HG03108 (cell line): ENCODE data around the gene TNN.
"Not testable (repeated sequence)": the region's sequence is repeated elsewhere in the genome, so short reads cannot be mapped to it uniquely, and the experiment has no call there.

ENCODE experiments used
- ATAC-seq: cut with Tn5 transposase; IDR thresholded peaks from one replicate; pipeline ENCODE4 v1.9.1; 2021; ENCODE audit warnings: moderate library complexity; ENCODE audit not compliant: unreplicated experiment

TNN gene, protein sequence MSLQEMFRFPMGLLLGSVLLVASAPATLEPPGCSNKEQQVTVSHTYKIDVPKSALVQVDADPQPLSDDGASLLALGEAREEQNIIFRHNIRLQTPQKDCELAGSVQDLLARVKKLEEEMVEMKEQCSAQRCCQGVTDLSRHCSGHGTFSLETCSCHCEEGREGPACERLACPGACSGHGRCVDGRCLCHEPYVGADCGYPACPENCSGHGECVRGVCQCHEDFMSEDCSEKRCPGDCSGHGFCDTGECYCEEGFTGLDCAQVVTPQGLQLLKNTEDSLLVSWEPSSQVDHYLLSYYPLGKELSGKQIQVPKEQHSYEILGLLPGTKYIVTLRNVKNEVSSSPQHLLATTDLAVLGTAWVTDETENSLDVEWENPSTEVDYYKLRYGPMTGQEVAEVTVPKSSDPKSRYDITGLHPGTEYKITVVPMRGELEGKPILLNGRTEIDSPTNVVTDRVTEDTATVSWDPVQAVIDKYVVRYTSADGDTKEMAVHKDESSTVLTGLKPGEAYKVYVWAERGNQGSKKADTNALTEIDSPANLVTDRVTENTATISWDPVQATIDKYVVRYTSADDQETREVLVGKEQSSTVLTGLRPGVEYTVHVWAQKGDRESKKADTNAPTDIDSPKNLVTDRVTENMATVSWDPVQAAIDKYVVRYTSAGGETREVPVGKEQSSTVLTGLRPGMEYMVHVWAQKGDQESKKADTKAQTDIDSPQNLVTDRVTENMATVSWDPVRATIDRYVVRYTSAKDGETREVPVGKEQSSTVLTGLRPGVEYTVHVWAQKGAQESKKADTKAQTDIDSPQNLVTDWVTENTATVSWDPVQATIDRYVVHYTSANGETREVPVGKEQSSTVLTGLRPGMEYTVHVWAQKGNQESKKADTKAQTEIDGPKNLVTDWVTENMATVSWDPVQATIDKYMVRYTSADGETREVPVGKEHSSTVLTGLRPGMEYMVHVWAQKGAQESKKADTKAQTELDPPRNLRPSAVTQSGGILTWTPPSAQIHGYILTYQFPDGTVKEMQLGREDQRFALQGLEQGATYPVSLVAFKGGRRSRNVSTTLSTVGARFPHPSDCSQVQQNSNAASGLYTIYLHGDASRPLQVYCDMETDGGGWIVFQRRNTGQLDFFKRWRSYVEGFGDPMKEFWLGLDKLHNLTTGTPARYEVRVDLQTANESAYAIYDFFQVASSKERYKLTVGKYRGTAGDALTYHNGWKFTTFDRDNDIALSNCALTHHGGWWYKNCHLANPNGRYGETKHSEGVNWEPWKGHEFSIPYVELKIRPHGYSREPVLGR (N-terminal part only)

DNA sequence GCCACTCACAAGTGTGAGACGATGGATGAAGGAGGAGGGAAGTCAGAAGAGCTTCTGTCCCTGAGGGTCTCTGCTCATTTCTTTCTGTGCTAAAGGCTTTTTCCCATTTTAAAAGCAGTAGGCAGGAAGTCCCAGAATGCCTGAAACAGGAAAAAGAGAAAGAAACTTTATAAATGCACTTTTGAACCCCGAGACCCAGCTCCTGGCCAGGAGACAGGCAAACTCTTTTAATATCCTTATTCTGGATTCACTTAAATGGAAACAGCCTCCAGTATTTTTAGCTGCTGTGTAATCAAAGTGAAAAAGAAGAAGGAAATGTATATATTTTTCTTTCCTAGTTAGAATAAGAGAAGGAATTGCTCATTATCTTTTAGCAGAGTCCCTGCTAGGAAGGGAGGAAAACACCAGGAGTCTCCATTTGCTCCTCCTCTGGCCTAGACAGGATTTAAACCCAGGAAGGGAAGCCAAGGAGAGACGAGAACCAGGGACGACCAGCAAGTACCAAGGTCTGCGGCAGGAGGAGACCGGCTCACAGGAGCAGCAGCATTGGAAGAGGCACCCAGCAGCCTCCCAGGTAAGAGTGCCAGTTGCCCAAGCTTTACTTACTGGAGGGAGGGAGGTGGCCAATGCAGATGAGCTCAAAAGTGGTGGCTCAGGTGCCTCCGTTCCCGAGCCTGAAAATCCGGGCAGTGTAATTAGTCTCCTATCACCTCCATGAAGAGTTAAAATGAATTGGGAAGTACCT lies at the start of gene TNN:
TSS of gene TNN (plus strand) at position 472 of the 745 bp plus-strand sequence. CDS start 9,586 bp downstream, outside the sequence.
- ATAC-seq = no peak

GRCh38 chr1:175019524-175019923 lies 48.1 kb upstream of the TNN start:
- no peak for ATAC-seq

- ATAC-seq = peak; percentile 88
Observed at GRCh38 chr1:175023043-175023921, 44.4 kb upstream of the TNN start, which contains the start of gene MRPS14. Gene MRPS14, minus strand, starts transcription at chr1:175023425. Its CDS starts 17 bp downstream, at chr1:175023408.

GRCh38 chr1:175023922-175024242 lies 43.8 kb upstream of the TNN start:
- ATAC-seq = not testable (repeated sequence)

DNA sequence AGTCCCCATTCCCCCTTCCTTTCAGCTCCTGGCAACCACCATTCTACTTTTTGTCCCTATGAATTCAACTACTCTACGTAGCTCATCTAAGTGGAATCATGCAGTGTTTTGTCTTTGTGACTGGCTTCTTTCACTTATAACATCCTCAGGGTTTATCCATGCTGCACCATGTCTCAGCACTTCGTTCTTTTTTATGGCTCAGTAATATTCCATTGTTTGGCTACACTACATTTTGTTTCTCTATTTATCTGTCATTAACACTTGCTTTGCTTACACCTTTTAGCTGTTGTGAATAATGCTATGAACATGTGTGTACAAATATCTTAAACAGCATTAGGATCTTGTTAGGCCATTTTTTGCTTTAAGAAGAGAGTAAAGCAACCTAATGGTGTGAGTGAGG lies 42.9 kb upstream of the TNN start:
- ATAC-seq = no peak

DNA sequence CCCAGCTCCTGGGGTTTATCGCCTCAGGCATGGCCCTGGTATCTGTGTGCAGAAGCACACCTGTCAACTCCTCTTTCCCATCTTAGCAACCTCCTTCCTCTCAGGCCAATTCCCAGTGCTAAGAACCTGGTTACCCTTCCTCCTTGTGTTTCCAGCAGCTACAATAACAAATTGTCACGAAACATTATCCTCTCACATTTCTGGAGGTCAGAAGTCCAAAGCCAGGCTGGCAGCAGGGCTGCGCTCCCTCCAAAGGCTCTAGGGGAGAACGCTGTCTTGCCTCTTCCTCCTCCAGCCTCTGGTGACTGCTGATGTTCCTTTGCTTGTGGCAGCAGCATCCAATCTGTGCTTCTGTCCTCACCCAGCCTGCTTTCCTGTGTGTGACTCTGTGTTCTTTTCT lies 33.7 kb upstream of the TNN start:
- ATAC-seq = no peak

- no peak for ATAC-seq
Observed at GRCh38 chr1:175034775-175035174, 32.9 kb upstream of the TNN start.

GRCh38 chr1:175035865-175036264 lies 31.8 kb upstream of the TNN start:
- ATAC-seq = no peak

DNA sequence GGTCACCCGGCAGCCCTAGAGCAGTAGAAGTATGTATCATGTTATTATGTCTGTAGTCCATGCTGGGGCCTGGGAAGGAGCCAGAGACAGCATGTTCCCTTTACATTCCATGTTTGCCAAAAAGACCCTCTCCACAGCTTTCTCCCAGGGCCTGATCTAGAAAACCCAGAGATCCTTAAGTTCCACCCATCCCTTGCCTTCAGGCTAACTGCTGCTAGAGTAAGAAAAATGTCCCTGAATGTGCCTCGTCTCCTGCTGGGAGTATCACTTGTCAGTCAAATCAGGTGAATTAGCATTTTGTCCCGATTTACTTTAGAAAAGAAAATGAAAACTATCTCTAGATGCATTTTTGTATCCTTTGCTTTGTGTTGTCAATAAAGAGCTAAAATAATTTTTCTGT lies 31.2 kb upstream of the TNN start:
- no peak for ATAC-seq

- ATAC-seq = no peak
Observed at GRCh38 chr1:175037416-175037815, 30.2 kb upstream of the TNN start.

- ATAC-seq = no peak
Observed at GRCh38 chr1:175040324-175040879, 27.2 kb upstream of the TNN start.

DNA sequence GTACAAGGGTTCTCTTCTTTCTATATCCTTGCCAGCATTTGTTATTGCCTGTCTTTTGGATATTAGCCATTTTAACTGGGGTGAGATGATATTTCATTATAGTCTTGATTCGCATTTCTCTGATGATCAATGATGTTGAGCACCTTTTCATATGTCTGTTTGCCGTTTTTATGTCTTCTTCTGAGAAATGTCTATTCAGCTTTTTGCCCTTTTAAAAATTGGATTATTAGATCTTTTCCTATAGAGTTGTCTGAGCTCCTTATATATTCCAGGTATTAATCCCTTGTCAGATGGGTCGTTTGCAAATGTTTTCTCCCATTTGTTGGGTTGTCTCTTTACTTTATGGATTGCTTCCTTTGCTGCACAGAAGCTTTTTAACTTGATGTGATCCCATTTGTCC lies 25.0 kb upstream of the TNN start:
- no peak for ATAC-seq

GRCh38 chr1:175043824-175044223 lies 23.8 kb upstream of the TNN start:
- no peak for ATAC-seq

DNA sequence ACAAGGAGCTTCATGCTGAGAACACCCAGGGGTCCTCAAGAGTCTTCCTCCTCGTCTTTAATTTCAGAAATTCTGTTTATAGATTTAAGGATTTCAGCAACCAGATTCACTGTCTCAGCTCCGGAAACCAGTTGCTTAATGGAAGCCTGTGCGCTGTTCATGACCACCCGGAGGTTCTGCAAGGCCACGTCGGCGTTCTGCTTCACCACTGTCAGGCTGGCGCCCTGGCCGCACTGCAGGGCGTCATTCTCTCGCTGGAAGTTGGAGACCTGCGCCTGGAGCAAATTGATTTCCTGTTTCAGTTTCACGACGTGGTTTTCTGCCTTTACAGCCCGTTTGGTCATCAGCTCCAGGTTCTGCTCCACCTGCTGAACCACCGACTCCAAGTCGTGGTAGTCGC lies 23.0 kb upstream of the TNN start:
- ATAC-seq = not testable (repeated sequence)

DNA sequence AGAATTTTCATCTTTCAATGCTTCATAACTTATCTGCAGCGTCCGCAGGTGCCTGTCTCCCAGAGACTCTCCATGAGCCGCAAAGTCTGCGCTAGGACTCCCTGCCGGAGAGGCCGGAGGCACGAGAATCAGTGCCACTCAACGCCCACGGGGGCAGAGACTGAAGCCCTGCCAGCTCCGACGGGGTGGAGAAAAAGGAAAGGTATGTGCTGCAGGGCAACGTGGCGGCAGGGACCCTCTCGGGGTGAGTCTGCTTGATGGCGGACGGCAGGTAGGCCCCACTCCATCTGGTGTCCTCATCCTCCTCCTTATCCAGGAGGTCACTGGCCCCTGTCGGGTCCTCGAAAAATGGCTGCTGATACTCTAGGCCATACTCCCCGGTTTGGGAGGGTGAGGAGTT lies 22.5 kb upstream of the TNN start:
- no peak for ATAC-seq

- no peak for ATAC-seq
Observed at GRCh38 chr1:175045519-175045918, 22.1 kb upstream of the TNN start.

GRCh38 chr1:175050992-175051391 lies 16.6 kb upstream of the TNN start:
- ATAC-seq = no peak

DNA sequence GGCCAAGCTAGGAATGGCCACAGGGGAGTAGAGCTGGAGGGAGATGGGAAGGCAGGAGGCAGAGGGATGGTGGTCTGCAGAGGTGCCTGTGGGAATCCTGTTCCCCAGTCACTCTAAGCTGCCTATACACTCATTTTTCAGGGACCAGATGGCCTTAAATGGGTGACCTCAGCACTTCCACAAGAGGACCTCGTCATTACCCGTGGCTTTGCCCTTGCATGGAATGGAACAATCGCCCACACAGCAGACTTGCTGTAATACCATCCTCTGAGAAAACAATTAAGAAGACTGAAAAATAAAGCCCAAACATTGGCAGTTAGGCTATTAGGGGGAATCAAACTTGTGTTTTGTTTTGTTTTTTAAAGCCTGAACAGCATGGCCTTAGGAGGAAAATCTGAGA lies 12.9 kb upstream of the TNN start:
- ATAC-seq = no peak

DNA sequence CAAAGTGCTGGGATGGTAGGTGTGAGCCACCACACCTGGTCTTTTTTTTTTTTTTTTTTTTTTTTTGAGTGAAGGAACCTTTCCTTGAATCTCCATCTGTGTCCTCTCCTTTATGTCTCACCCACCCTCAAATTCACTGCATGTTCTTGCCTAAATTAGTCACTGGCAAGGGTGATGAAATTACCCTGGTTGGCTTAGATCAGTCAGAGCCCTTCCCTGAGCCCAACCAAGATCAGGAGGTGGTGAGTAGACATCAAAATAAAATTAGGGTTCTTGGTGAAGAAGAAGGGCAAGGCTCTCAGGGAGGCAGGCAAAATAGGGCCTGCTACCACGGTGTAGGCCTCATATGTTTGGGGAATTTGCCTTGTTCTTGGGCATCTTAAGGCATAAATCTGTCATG lies 5.3 kb upstream of the TNN start:
- no peak for ATAC-seq
